ENCODE data around the gene SGCA.

The SGCA gene

GRCh38 chr17:50139950-50140885, 25.6 kb upstream of the SGCA start:
- ATAC-seq (ENCODE audit: insufficient read depth, low read depth): peak; percentile 88
- H3K27me3 ChIP-seq (ENCODE audit: insufficient read depth, low read length, poor library complexity): no peaks in the 10 kb centered on the region
- H3K4me3 ChIP-seq (ENCODE audit: low read depth in 1 of 2, low read length in 2 of 2): no peak overlapping the region
- no peak overlapping the region for H3K9ac ChIP-seq (ENCODE audit: low read depth, low read length)
- peaks cover 20% of the 10 kb centered on the region for H3K4me1 ChIP-seq (ENCODE audit: insufficient read depth, low read length)
- peak; percentile 78 for DNase-seq
- H3K36me3 ChIP-seq (ENCODE audit: insufficient read depth, low read length): peaks cover 96% of the 10 kb centered on the region
- no peaks in the 10 kb centered on the region for H3K79me2 ChIP-seq (ENCODE audit: insufficient read depth, low read length)
- H4K20me1 ChIP-seq (ENCODE audit: insufficient read depth, low read length): peaks cover 70% of the 10 kb centered on the region
- H3K27ac ChIP-seq (ENCODE audit: low read length): peak overlapping the region; percentile 62
- peak overlapping the region; percentile 25; the same call in 1 of the 2 replicates for H3K4me2 ChIP-seq (ENCODE audit: insufficient read depth, low read length)
- peak; percentile 89 for TF ChIP-seq CTCF (IDR thresholded peaks at IDR 0.05; ENCODE audit: borderline replicate concordance, extremely low read depth, low read length, poor library complexity, severe bottlenecking)
- TF ChIP-seq EZH2 (IDR thresholded peaks at IDR 0.05; ENCODE audit: borderline replicate concordance, low read depth, low read length, severe bottlenecking): no peak
- no peak overlapping the region for H2AFZ ChIP-seq (ENCODE audit: low read depth, low read length)
- H3K9me3 ChIP-seq (ENCODE audit: insufficient read depth, low read length, severe bottlenecking): no peaks in the 10 kb centered on the region

GRCh38 chr17:50141026-50141744, 24.6 kb upstream of the SGCA start:
- ATAC-seq (ENCODE audit: insufficient read depth, low read depth): no peak
- no peak overlapping the region for H2AFZ ChIP-seq (ENCODE audit: low read depth, low read length)
- peaks cover 28% of the 10 kb centered on the region for H3K4me1 ChIP-seq (ENCODE audit: insufficient read depth, low read length)
- peak overlapping the region; percentile 62 for H3K27ac ChIP-seq (ENCODE audit: low read length)
- DNase-seq: no peak
- no peak for TF ChIP-seq EZH2 (IDR thresholded peaks at IDR 0.05; ENCODE audit: borderline replicate concordance, low read depth, low read length, severe bottlenecking)
- no peak for TF ChIP-seq CTCF (IDR thresholded peaks at IDR 0.05; ENCODE audit: borderline replicate concordance, extremely low read depth, low read length, poor library complexity, severe bottlenecking)
- H3K4me2 ChIP-seq (ENCODE audit: insufficient read depth, low read length): peak overlapping the region; percentile 12; the same call in 1 of the 2 replicates
- peaks cover 2% of the 10 kb centered on the region; the same call in 1 of the 2 replicates for H3K79me2 ChIP-seq (ENCODE audit: insufficient read depth, low read length)
- no peak overlapping the region for H3K4me3 ChIP-seq (ENCODE audit: low read depth in 1 of 2, low read length in 2 of 2)
- no peaks in the 10 kb centered on the region for H3K27me3 ChIP-seq (ENCODE audit: insufficient read depth, low read length, poor library complexity)
- no peak overlapping the region for H3K9ac ChIP-seq (ENCODE audit: low read depth, low read length)
- H4K20me1 ChIP-seq (ENCODE audit: insufficient read depth, low read length): peaks cover 77% of the 10 kb centered on the region
- H3K9me3 ChIP-seq (ENCODE audit: insufficient read depth, low read length, severe bottlenecking): no peaks in the 10 kb centered on the region
- H3K36me3 ChIP-seq (ENCODE audit: insufficient read depth, low read length): peaks cover 91% of the 10 kb centered on the region

GRCh38 chr17:50141745-50142110, 24.1 kb upstream of the SGCA start:
- H3K4me1 ChIP-seq (ENCODE audit: insufficient read depth, low read length): peaks cover 33% of the 10 kb centered on the region
- H2AFZ ChIP-seq (ENCODE audit: low read depth, low read length): no peak overlapping the region
- DNase-seq (no peak), ATAC-seq (ENCODE audit: insufficient read depth, low read depth) (no peak)
- H3K4me2 ChIP-seq (ENCODE audit: insufficient read depth, low read length): no peak overlapping the region
- no peak overlapping the region for H3K4me3 ChIP-seq (ENCODE audit: low read depth in 1 of 2, low read length in 2 of 2)
- H3K27ac ChIP-seq (ENCODE audit: low read length): 0 out of 2 replicates have a peak overlapping the region, but pooled peaks have one; percentile 4
- TF ChIP-seq CTCF (IDR thresholded peaks at IDR 0.05; ENCODE audit: borderline replicate concordance, extremely low read depth, low read length, poor library complexity, severe bottlenecking) (no peak), EZH2 (IDR thresholded peaks at IDR 0.05; ENCODE audit: borderline replicate concordance, low read depth, low read length, severe bottlenecking) (no peak)
- H3K79me2 ChIP-seq (ENCODE audit: insufficient read depth, low read length): peaks cover 8% of the 10 kb centered on the region
- no peak overlapping the region for H3K9ac ChIP-seq (ENCODE audit: low read depth, low read length)
- peaks cover 91% of the 10 kb centered on the region for H3K36me3 ChIP-seq (ENCODE audit: insufficient read depth, low read length)
- no peaks in the 10 kb centered on the region for H3K27me3 ChIP-seq (ENCODE audit: insufficient read depth, low read length, poor library complexity)
- no peaks in the 10 kb centered on the region for H3K9me3 ChIP-seq (ENCODE audit: insufficient read depth, low read length, severe bottlenecking)
- peaks cover 79% of the 10 kb centered on the region for H4K20me1 ChIP-seq (ENCODE audit: insufficient read depth, low read length)
